ENCODE results near the gene ARMC7. TPM values are rescaled to one million over a fixed set of nuclear protein-coding genes. Genes with fewer than 3 reads are reported as not detected.

The ARMC7 gene
- total and polyA plus RNA-seq, 10 donors, result 7.8 to 19.2 (median 14.4) TPM

DNA sequence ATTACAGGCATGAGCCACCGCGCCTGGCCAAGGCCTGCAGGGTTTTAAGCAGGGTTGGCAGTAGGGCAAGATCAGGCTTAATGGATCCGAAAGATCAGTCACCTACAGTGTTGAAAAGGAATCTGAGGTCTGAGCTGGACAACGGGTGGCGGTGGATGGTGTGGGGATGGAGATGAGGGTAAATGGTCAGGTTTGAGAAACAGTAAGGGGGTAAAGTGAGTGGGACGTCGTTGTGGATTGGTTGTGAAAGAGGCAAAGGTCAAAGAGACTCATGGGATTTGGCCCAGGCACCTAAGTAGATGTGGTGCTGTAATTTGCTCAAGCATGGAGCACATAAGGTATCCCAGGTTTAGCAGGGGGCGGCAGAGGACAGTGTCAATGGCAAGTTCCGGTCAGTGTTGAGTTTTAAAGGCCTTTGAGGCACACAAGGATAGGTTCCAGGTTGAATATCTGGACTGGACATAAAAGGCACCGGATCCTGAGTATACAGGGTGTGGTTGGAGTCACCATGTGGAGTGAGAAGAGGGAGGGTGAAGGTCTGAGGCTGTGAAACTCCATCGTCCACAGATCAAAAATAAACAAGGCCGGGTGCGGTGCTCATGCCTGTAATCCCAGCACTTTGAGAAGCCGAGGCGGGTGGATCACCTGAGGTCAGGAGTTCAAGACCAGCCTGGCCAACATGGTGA is 23.1 kb upstream of the ARMC7 start:
- no peak for DNase-seq
- no peaks in the 10 kb centered on the region for H3K9me3 ChIP-seq
- 74 to 87% (median 80%) methylated on average over 15 of the region's 15 CpGs for WGBS, 5 donors
- no peaks in the 10 kb centered on the region for H3K36me3 ChIP-seq
- intact Hi-C loops (cut with DNase I; ENCODE audit: low total_unique reads), result no loop called here
- H3K4me3 ChIP-seq, result peak overlapping the region in 1 of 8 donors; percentile 81
- TF ChIP-seq POLR2A (IDR thresholded peaks at IDR 0.05) (no peak), POLR2AphosphoS5 (IDR thresholded peaks at IDR 0.05) (no peak)
- TF ChIP-seq, protein P1, sequence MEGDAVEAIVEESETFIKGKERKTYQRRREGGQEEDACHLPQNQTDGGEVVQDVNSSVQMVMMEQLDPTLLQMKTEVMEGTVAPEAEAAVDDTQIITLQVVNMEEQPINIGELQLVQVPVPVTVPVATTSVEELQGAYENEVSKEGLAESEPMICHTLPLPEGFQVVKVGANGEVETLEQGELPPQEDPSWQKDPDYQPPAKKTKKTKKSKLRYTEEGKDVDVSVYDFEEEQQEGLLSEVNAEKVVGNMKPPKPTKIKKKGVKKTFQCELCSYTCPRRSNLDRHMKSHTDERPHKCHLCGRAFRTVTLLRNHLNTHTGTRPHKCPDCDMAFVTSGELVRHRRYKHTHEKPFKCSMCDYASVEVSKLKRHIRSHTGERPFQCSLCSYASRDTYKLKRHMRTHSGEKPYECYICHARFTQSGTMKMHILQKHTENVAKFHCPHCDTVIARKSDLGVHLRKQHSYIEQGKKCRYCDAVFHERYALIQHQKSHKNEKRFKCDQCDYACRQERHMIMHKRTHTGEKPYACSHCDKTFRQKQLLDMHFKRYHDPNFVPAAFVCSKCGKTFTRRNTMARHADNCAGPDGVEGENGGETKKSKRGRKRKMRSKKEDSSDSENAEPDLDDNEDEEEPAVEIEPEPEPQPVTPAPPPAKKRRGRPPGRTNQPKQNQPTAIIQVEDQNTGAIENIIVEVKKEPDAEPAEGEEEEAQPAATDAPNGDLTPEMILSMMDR (IDR thresholded peaks at IDR 0.05 in 8 of 11, conservative IDR thresholded peaks at IDR 0.05 in 3 of 11), result no peak
- H3K27ac ChIP-seq, result peak overlapping the region in 7 of 8 donors; percentile 70 to 97 (median 89)
- H3K4me1 ChIP-seq, result peaks cover 33 to 77% (median 56%) of the 10 kb centered on the region in 6 donors
- no peaks in the 10 kb centered on the region for H3K27me3 ChIP-seq (replicated peaks in 1 of 7)

DNA sequence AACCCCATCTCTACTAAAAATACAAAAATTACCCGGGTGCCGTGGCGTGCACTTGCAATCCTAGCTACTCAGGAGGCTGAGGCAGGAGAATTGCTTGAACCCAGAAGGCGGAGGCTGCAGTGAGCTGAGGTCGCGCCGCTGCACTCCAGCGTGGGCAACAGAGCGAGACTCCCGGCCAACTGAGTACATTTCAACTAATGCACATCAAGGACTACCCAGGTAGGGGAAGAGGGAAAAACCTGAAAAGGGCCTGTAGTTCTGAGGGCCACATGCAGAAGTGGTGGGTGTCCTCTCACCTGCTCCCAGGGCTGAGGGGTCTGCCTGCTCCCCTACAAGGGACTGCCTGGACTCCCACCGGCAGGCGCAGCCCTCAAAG is 22.6 kb upstream of the ARMC7 start:
- Histone ChIP-seq H3K27ac (peak overlapping the region; percentile 70 to 97 (median 89)), H3K4me1 (peaks cover 36 to 82% (median 60%) of the 10 kb centered on the region in 6 donors), H3K9me3 (no peaks in the 10 kb centered on the region), H3K4me3 (peak overlapping the region; percentile 35 to 81 (median 54)), H3K27me3 (replicated peaks in 1 of 7) (no peaks in the 10 kb centered on the region), H3K36me3 (no peaks in the 10 kb centered on the region)
- WGBS, 5 donors, result 63 to 84% (median 71%) methylated on average over 10 to 12 of the region's 12 CpGs
- intact Hi-C loops (cut with DNase I; ENCODE audit: low total_unique reads), result no loop called here
- TF ChIP-seq, protein P1 (IDR thresholded peaks at IDR 0.05 in 8 of 11, conservative IDR thresholded peaks at IDR 0.05 in 3 of 11), result no peak
- no peak for TF ChIP-seq POLR2AphosphoS5 (IDR thresholded peaks at IDR 0.05)
- TF ChIP-seq POLR2A (IDR thresholded peaks at IDR 0.05), result no peak
- DNase-seq, result no peak

DNA sequence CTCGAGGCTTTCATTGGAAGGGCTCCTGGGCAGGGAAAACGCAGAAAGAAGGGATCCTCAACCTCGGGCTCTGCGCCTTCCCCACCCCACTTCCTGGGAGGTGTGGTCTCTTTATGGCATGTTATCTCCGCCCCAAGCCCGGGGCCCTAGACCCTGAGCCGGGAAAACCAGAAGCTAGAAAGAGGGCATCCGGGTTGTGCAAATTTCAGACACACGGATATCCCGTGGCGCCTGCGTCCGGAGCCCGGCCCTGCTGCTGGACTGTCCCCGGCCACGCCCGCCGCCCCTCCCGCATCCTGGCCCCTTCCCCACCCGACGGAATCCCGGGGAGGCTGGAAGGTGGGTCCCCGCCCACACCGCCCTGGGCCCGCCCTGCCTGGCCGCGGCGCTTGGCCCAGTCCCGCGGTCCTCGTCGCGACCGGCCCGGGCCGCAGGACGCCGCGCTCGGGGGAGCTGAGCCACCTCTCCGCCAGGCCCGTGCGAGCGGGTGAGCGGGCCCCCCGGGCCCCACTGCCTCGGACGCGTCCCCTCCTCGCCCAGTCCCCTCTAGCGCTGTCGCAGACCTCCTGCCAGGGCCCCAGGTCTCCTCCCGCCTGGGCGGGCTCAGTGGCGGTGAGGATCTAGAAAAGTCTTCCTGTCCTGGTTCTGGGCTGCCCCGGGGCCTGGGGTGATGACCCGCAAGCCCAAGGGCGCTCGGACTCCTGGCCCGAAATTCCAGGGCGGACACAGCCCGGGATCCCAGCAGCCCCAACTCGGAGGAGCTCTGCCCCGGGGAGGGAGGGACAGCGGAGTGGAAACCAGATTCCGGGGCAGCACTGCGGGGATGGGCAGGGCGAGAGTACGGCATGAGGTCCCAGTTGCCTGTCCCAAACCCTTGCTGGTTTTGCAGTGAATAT is 22.0 kb upstream of the ARMC7 start, which contains the start of gene SLC16A5:
Gene SLC16A5 (plus strand): TSS at position 397 of the 896 bp plus-strand sequence. CDS start 5,683 bp downstream, outside the sequence.
- TF ChIP-seq POLR2AphosphoS5 (IDR thresholded peaks at IDR 0.05), result peak; percentile 80 to 89 (median 83)
- TF ChIP-seq POLR2A (IDR thresholded peaks at IDR 0.05), result no peak
- TF ChIP-seq, protein P1 (IDR thresholded peaks at IDR 0.05 in 8 of 11, conservative IDR thresholded peaks at IDR 0.05 in 3 of 11), result peak in 1 of 11 experiments; percentile 17
- peak within 1 kb of the TSS; percentile 70 to 97 (median 89) for H3K27ac ChIP-seq
- WGBS, 5 donors, result 2 to 29% (median 3%) methylated on average over 3 to 69 of the region's 69 CpGs
- peaks cover 36 to 88% (median 64%) of the 10 kb centered on the region in 6 donors for H3K4me1 ChIP-seq
- no peaks in the 10 kb centered on the region for H3K36me3 ChIP-seq
- H3K4me3 ChIP-seq, result peak within 1 kb of the TSS; percentile 35 to 81 (median 54)
- DNase-seq, result peak; percentile 95
- no peaks in the 10 kb centered on the region for H3K9me3 ChIP-seq
- no peaks in the 10 kb centered on the region for H3K27me3 ChIP-seq (replicated peaks in 1 of 7)
- intact Hi-C loops (cut with DNase I; ENCODE audit: low total_unique reads), result no loop called here

Data from spleen (tissue), 11 donors.